OCI-LY3 (cell line): ENCODE data around the gene PRKCE.

Experiments
- H2AFZ ChIP-seq: fragments of 200-600, 300-600 bp; shearing (Covaris generic); 2 replicates; pipeline ENCODE4 v1.6.0; 2014; ENCODE audit warnings: antibody characterized with exemption, low read depth, low read length
- H3K27ac ChIP-seq: fragments of 200-600, 300-600 bp; sonication (generic); 2 replicates; pipeline ENCODE4 v1.5.1; 2014; ENCODE audit warnings: mild to moderate bottlenecking, low read length, moderate library complexity, mixed read lengths
- H3K27me3 ChIP-seq: fragments of 200-600, 300-600 bp; sonication (generic); 2 replicates; pipeline ENCODE4 v1.6.1; 2014; ENCODE audit warnings: low read depth, low read length, mixed read lengths
- H3K36me3 ChIP-seq: fragments of 200-600, 300-600 bp; sonication (generic); replicated peaks from 2 replicates; pipeline ENCODE3; 2014; ENCODE audit warnings: low read depth, low read length, mixed read lengths
- H3K4me1 ChIP-seq: fragments of 300-600, 200-600 bp; sonication (generic); 2 replicates; pipeline ENCODE4 v1.6.1; 2014; ENCODE audit warnings: low read length, mixed read lengths
- H3K4me2 ChIP-seq: fragments of 200-600, 300-600 bp; sonication (generic); 2 replicates; pipeline ENCODE4 v1.6.1; 2014; ENCODE audit warnings: low read length, mixed read lengths
- H3K4me3 ChIP-seq: fragments of 300-600, 200-600 bp; sonication (generic); 2 replicates; pipeline ENCODE4 v1.5.1; 2014; ENCODE audit warnings: antibody characterized with exemption, mild to moderate bottlenecking, low read length, moderate library complexity
- H3K79me2 ChIP-seq: fragments of 300-600, 200-600 bp; shearing (Covaris generic); 2 replicates; pipeline ENCODE4 v1.6.1; 2014; ENCODE audit warnings: mild to moderate bottlenecking, low read length, mixed read lengths
- H3K9ac ChIP-seq: fragments of 300-600, 200-600 bp; shearing (Covaris generic); 2 replicates; pipeline ENCODE4 v1.6.0; 2014; ENCODE audit warnings: mild to moderate bottlenecking, low read length, moderate library complexity
- H3K9me3 ChIP-seq: fragments of 200-600, 300-600 bp; shearing (Covaris generic); 2 replicates; pipeline ENCODE4 v1.6.1; 2014; ENCODE audit warnings: low read length, mixed read lengths; ENCODE audit not compliant: insufficient read depth
- H4K20me1 ChIP-seq: fragments of 200-600, 300-600 bp; sonication (generic); 2 replicates; pipeline ENCODE4 v1.6.1; 2016; ENCODE audit warnings: low read length, mixed read lengths; ENCODE audit not compliant: insufficient read depth
- CTCF ChIP-seq: fragments of 200-600, 300-600 bp; sonication (generic); IDR thresholded peaks from 2 replicates; pipeline ENCODE4 v1.5.1; 2014; ENCODE audit warnings: antibody characterized with exemption, low read length, low read depth
- EZH2phosphoT487 ChIP-seq: fragments of 200-600 bp; shearing (Covaris generic); IDR thresholded peaks from 2 replicates; pipeline ENCODE4 v1.6.1; 2018; ENCODE audit warnings: antibody characterized with exemption, mixed run types, low read depth

Gene PRKCE

DNA sequence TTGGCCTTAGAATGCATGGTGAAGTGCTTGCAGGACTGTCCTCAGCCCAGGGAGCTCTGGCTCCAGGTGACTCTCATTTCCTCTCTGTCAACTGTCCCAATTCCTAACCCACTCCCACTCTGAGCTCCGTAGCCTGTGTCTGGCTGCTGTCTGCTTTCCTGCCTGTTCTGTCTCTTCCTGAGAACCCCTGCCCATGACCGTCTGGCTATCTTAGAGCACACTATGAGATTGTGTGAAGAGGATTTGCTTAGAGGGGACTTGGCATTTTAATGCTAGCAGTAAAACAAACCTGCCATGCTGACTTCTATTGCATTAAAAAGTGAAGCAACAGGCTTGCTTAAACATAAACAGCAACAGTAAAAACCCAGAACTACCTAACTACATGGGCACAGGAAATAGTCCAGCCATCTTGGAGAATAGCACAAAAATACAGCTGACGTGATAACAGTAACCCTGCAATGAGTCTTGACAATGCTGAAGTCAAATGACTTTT lies 234.7 kb downstream of the PRKCE start:
- Histone ChIP-seq H4K20me1 (no peaks in the 10 kb centered on the region), H3K27ac (no peak overlapping the region), H3K9me3 (no peaks in the 10 kb centered on the region), H3K27me3 (no peaks in the 10 kb centered on the region), H3K4me3 (no peak overlapping the region), H3K4me2 (no peak overlapping the region), H3K4me1 (peaks cover 40% of the 10 kb centered on the region), H3K36me3 (no peaks in the 10 kb centered on the region), H2AFZ (no peak overlapping the region), H3K9ac (no peak overlapping the region), H3K79me2 (no peaks in the 10 kb centered on the region)
- TF ChIP-seq EZH2phosphoT487: no peak
- TF ChIP-seq CTCF: no peak

GRCh38 chr2:45888167-45888566 lies 236.7 kb downstream of the PRKCE start:
- H3K27me3 ChIP-seq: no peaks in the 10 kb centered on the region
- H3K9me3 ChIP-seq: no peaks in the 10 kb centered on the region
- H3K9ac ChIP-seq: no peak overlapping the region
- no peak overlapping the region for H2AFZ ChIP-seq
- TF ChIP-seq CTCF (no peak), EZH2phosphoT487 (no peak)
- H3K36me3 ChIP-seq: no peaks in the 10 kb centered on the region
- no peaks in the 10 kb centered on the region for H3K79me2 ChIP-seq
- H3K4me3 ChIP-seq: no peak overlapping the region
- H3K4me1 ChIP-seq: peaks cover 52% of the 10 kb centered on the region
- H3K4me2 ChIP-seq: peak overlapping the region; percentile 84; the same call in 1 of the 2 replicates
- no peaks in the 10 kb centered on the region for H4K20me1 ChIP-seq
- no peak overlapping the region for H3K27ac ChIP-seq

GRCh38 chr2:45888641-45889040 lies 237.2 kb downstream of the PRKCE start:
- H3K4me2 ChIP-seq: peak overlapping the region; percentile 84
- H3K9ac ChIP-seq: peak overlapping the region; percentile 56
- 0 out of 2 replicates have a peak overlapping the region, but pooled peaks have one; percentile 19 for H2AFZ ChIP-seq

DNA sequence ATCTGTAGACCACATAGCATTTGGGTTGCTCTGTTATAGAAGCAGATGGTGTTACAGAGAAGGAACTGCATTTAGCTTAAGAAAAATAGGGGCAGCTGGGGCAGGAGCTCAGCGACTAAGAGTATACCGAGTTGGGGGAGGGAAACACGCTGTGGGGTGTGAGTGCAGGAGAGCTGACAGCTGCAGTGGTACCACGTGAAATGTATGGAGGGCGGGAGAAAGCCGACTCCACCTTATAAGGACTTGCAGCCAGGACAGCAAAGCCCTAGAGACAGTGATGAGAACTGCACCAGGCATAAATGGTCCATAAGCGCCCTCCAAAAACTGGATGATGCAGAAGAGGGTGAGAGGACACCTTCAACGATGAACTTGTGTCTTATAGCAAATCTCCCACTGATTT lies 237.6 kb downstream of the PRKCE start:
- no peaks in the 10 kb centered on the region for H3K79me2 ChIP-seq
- peak overlapping the region; percentile 19; the same call in 1 of the 2 replicates for H2AFZ ChIP-seq
- H3K4me3 ChIP-seq: peak overlapping the region; percentile 61
- H3K9ac ChIP-seq: peak overlapping the region; percentile 56
- peak overlapping the region; percentile 69 for H3K27ac ChIP-seq
- no peaks in the 10 kb centered on the region for H3K27me3 ChIP-seq
- no peaks in the 10 kb centered on the region for H4K20me1 ChIP-seq
- no peaks in the 10 kb centered on the region for H3K36me3 ChIP-seq
- peaks cover 52% of the 10 kb centered on the region for H3K4me1 ChIP-seq
- TF ChIP-seq EZH2phosphoT487 (no peak), CTCF (peak; percentile 28)
- no peaks in the 10 kb centered on the region for H3K9me3 ChIP-seq
- peak overlapping the region; percentile 84 for H3K4me2 ChIP-seq

More at GRCh38 chr2:45888641-45889040, 237.2 kb downstream of the PRKCE start:
- 0 out of 2 replicates have a peak overlapping the region, but pooled peaks have one; percentile 15 for H3K4me3 ChIP-seq
- H3K9me3 ChIP-seq: no peaks in the 10 kb centered on the region
- TF ChIP-seq CTCF: no peak
- H3K27me3 ChIP-seq: no peaks in the 10 kb centered on the region
- no peaks in the 10 kb centered on the region for H4K20me1 ChIP-seq
- H3K79me2 ChIP-seq: no peaks in the 10 kb centered on the region
- peak overlapping the region; percentile 69 for H3K27ac ChIP-seq
- H3K4me1 ChIP-seq: peaks cover 52% of the 10 kb centered on the region
- no peaks in the 10 kb centered on the region for H3K36me3 ChIP-seq
